ENCODE data around the gene GJC2. TPM values are rescaled to one million over a fixed set of nuclear protein-coding genes. Genes with fewer than 3 reads are reported as not detected.
A peak's percentile ranks its signal among the peaks of the same experiment; 100 is the strongest.

Gene GJC2
- total RNA-seq, 1 experiment from 2014 or later = 1.6 TPM

GRCh38 chr1:228180271-228180958 lies 30.7 kb downstream of the GJC2 start:
- Mint-ChIP-seq H3K27me3 (ENCODE audit: low read depth) (no peaks in the 10 kb centered on the region), H3K4me1 (no peaks in the 10 kb centered on the region), H3K36me3 (ENCODE audit: insufficient read depth in 1 of 3, low read depth in 3 of 3) (no peaks in the 10 kb centered on the region; a peak in 1 of 7 replicates), H3K9me3 (no peaks in the 10 kb centered on the region), H3K4me3 (no peak overlapping the region), H3K27ac (no peak overlapping the region)
- Histone ChIP-seq H3K23ac (ENCODE audit: insufficient read length, low read depth, low read length) (no peak overlapping the region), H3K14ac (ENCODE audit: insufficient read depth, low read length) (no peak overlapping the region), H3K4ac (ENCODE audit: low read depth, low read length) (no peak overlapping the region), H2AK5ac (ENCODE audit: insufficient read length, low read length) (no peak overlapping the region), H3K27ac (ENCODE audit: insufficient read length, low read depth, low read length) (no peak overlapping the region), H3K4me2 (ENCODE audit: insufficient read depth, insufficient read length, low read length) (no peak overlapping the region), H4K5ac (ENCODE audit: insufficient read length, low read depth, low read length) (no peak overlapping the region), H2BK5ac (ENCODE audit: insufficient read length, low read length) (no peak overlapping the region), H4K91ac (ENCODE audit: insufficient read length, low read depth, low read length) (no peak overlapping the region), H2BK20ac (ENCODE audit: low read depth, low read length, poor library complexity, severe bottlenecking) (no peak overlapping the region), H2BK15ac (ENCODE audit: low read depth, low read length) (no peak overlapping the region), H3K79me1 (ENCODE audit: insufficient read depth, low read depth, low read length, poor library complexity, severe bottlenecking) (no peaks in the 10 kb centered on the region), H3K4me1 (ENCODE audit: insufficient read depth, low read length) (no peaks in the 10 kb centered on the region), H4K20me1 (ENCODE audit: control insufficient read depth, insufficient read depth, insufficient read length) (no peaks in the 10 kb centered on the region), H3K18ac (ENCODE audit: insufficient read length, low read depth, low read length) (no peak overlapping the region), H3K9me3 (ENCODE audit: control insufficient read depth, low read depth, low read length) (no peaks in the 10 kb centered on the region), H3K23me2 (ENCODE audit: insufficient read length, low read depth, low read length, poor library complexity, severe bottlenecking) (no peaks in the 10 kb centered on the region), H2AFZ (ENCODE audit: low read length) (no peak overlapping the region), H3K27me3 (ENCODE audit: insufficient read depth, low read length) (no peaks in the 10 kb centered on the region), H2BK12ac (ENCODE audit: insufficient read length, low read depth, low read length) (no peak overlapping the region), H3T11ph (ENCODE audit: low read length) (no peak overlapping the region), H2BK120ac (ENCODE audit: low read depth, low read length, poor library complexity, severe bottlenecking) (no peak overlapping the region), H3K56ac (ENCODE audit: insufficient read length, low read depth, low read length) (no peak overlapping the region), H3K79me2 (ENCODE audit: insufficient read depth, low read length) (no peaks in the 10 kb centered on the region), H4K8ac (replicated peaks; ENCODE audit: insufficient read length, low read depth, low read length) (no peak overlapping the region), H3K9ac (ENCODE audit: extremely low read depth, insufficient read length, low read length) (no peak overlapping the region)
- WGBS (ENCODE audit: extremely low coverage, insufficient read length, low lambda C conversion rate) = no CpG with 5 or more reads among the region's 4 CpGs
- no peak for DNase-seq
- TF ChIP-seq CTCF (conservative IDR thresholded peaks at IDR 0.05) = peak; percentile 65

Measured in H9 (cell line).